HCT116 (cell line): ENCODE measurements around the gene ARHGAP8. TPM values are rescaled to one million over a fixed set of nuclear protein-coding genes. Genes with fewer than 3 reads are reported as not detected.

Source experiments
- ATAC-seq: fragments of 200-7000 bp; cut with Tn5 transposase; 2 replicates; pipeline ENCODE4 v1.9.1; 2020; ENCODE audit warnings: mild to moderate bottlenecking, moderate library complexity
- BruUV-seq: library from RNA; stranded (reverse); fragments of 400-500 nt; replicated peaks from 2 replicates; lab custom pipeline; 2021; lab: Mats Ljungman, UMichigan
- CTCF ChIA-PET: fragments of 300-600 bp; sonication (Branson Sonifier 250); formaldehyde crosslinking; loops from one replicate; lab custom pipeline; 2021; ENCODE audit warnings: antibody characterized with exemption; lab: Charles Lee
- POLR2A ChIA-PET: fragments of 300-600, 350-600 bp; sonication (Branson Sonifier 250); formaldehyde crosslinking; loops from one replicate; lab custom pipeline; 2021; ENCODE audit warnings: antibody characterized with exemption; lab: Charles Lee
- RAD21 ChIA-PET, 2 experiments: fragments of 300-600 bp; sonication (Branson Sonifier 250); formaldehyde crosslinking; loops; one replicate each; lab custom pipeline; 2023; ENCODE audit warnings: low total read pairs in 2 of 2; ENCODE audit not compliant: uncharacterized antibody in 2 of 2, unreplicated experiment in 2 of 2, low non-redundant PET in 1 of 2; lab: Charles Lee
- DNase-seq: peaks from one replicate; pipeline ENCODE4 v3.0.0-alpha.2; 2010; ENCODE audit warnings: low read depth, low spot score
- H2AFZ ChIP-seq: fragments of 200-600 bp; shearing (Covaris generic), sonication (generic); 2 replicates; pipeline ENCODE4 v1.6.1; 2017; ENCODE audit warnings: low read depth, mixed run types, mixed read lengths, antibody characterized with exemption, low read length; ENCODE audit not compliant: poor library complexity, severe bottlenecking
- H3K27ac ChIP-seq: 2 replicates; pipeline ENCODE4 v1.5.1; 2012; ENCODE audit warnings: low read depth, low read length
- H3K27me3 ChIP-seq: fragments of 200-600 bp; sonication (generic); 2 replicates; pipeline ENCODE4 v1.6.1; 2016; ENCODE audit warnings: mixed run types, low read length, mixed read lengths; ENCODE audit not compliant: insufficient read depth
- H3K36me3 ChIP-seq, 2 experiments: fragments of 200-500 bp in 1 of 2; fragments of 200-600 bp in 1 of 2; sonication (Bioruptor generic) in 1 of 2; sonication (generic) in 1 of 2; 2 replicates each; pipeline versions ENCODE4 v1.5.1 to v1.6.1; 2014 to 2016; ENCODE audit warnings: low read length in 2 of 2, inconsistent platforms in 1 of 2, mixed read lengths in 1 of 2, mixed run types in 1 of 2; ENCODE audit not compliant: insufficient read depth in 2 of 2, control insufficient read depth in 1 of 2
- H3K4me1 ChIP-seq, 2 experiments: fragments of 200-600 bp in 1 of 2; sonication (generic) in 1 of 2; 2 replicates each; pipeline versions ENCODE4 v1.5.1 to v1.6.1; 2012 to 2017; ENCODE audit warnings: low read length in 2 of 2, inconsistent platforms in 1 of 2, mild to moderate bottlenecking in 1 of 2, mixed read lengths in 1 of 2, mixed run types in 1 of 2, moderate library complexity in 1 of 2; ENCODE audit not compliant: insufficient read depth in 2 of 2, control insufficient read depth in 1 of 2
- H3K4me2 ChIP-seq: fragments of 200-600 bp; sonication (generic); 2 replicates; pipeline ENCODE4 v1.6.1; 2017; ENCODE audit warnings: mixed run types, low read length, mixed read lengths
- H3K4me3 ChIP-seq, 2 experiments: fragments of 200-600 bp in 1 of 2; sonication (generic) in 1 of 2; replicated peaks in 1 of 2; 2 replicates each; pipeline ENCODE4 v1.5.1; 2011 to 2016; ENCODE audit warnings: low read length in 2 of 2, control low read depth in 1 of 2, low read depth in 1 of 2, mild to moderate bottlenecking in 1 of 2, mixed read lengths in 1 of 2, mixed run types in 1 of 2
- H3K79me2 ChIP-seq: fragments of 200-600 bp; sonication (generic); 2 replicates; pipeline ENCODE4 v1.6.1; 2017; ENCODE audit warnings: mild to moderate bottlenecking, mixed run types, low read length, moderate library complexity, mixed read lengths; ENCODE audit not compliant: insufficient read depth
- H3K9ac ChIP-seq: fragments of 200-600 bp; sonication (generic); 2 replicates; pipeline ENCODE4 v1.6.1; 2016; ENCODE audit warnings: low read length, mixed read lengths
- H3K9me2 ChIP-seq: fragments of 200-600 bp; sonication (generic), shearing (Covaris generic); 2 replicates; pipeline ENCODE4 v1.6.1; 2017; ENCODE audit warnings: mixed run types, mild to moderate bottlenecking, moderate library complexity; ENCODE audit not compliant: insufficient read depth
- H3K9me3 ChIP-seq, 2 experiments: fragments of 200-500 bp in 1 of 2; fragments of 200-600 bp in 1 of 2; sonication (Bioruptor generic) in 1 of 2; sonication (generic) in 1 of 2; 2 replicates each; pipeline ENCODE4 v1.6.1; 2014 to 2017; ENCODE audit warnings: low read length in 2 of 2, mixed read lengths in 2 of 2, inconsistent platforms in 1 of 2, low read depth in 1 of 2, mild to moderate bottlenecking in 1 of 2, mixed run types in 1 of 2, moderate library complexity in 1 of 2; ENCODE audit not compliant: control insufficient read depth in 1 of 2, insufficient read depth in 1 of 2
- H4K20me1 ChIP-seq: fragments of 200-600 bp; sonication (generic), shearing (Covaris generic); 2 replicates; pipeline ENCODE4 v1.6.1; 2017; ENCODE audit warnings: mixed run types, mild to moderate bottlenecking, moderate library complexity; ENCODE audit not compliant: insufficient read depth
- CEBPB ChIP-seq: IDR thresholded peaks from 2 replicates; pipeline ENCODE4 v1.6.1; 2012; ENCODE audit warnings: low read depth
- CTCF ChIP-seq, 3 experiments: fragments of 200-600 bp in 1 of 3; sonication (generic) in 1 of 3; IDR thresholded peaks in 2 of 3; conservative IDR thresholded peaks in 1 of 3; 2 replicates each; pipeline ENCODE4 v1.5.1; 2012 to 2017; ENCODE audit warnings: low read depth in 2 of 3, low read length in 2 of 3, antibody characterized with exemption in 1 of 3, borderline replicate concordance in 1 of 3, control low read depth in 1 of 3, mild to moderate bottlenecking in 1 of 3, mixed read lengths in 1 of 3, mixed run types in 1 of 3, moderate library complexity in 1 of 3; ENCODE audit not compliant: insufficient read depth in 1 of 3
- ELF1 ChIP-seq: IDR thresholded peaks from 2 replicates; pipeline ENCODE4 v1.6.1; 2012; ENCODE audit warnings: low read depth, borderline replicate concordance
- EZH2phosphoT487 ChIP-seq: fragments of 200-600 bp; IDR thresholded peaks from 2 replicates; pipeline ENCODE4 v1.6.1; 2018; ENCODE audit warnings: antibody characterized with exemption, borderline replicate concordance
- JUND ChIP-seq: IDR thresholded peaks from 2 replicates; pipeline ENCODE4 v1.6.1; 2012
- MAX ChIP-seq: IDR thresholded peaks from 2 replicates; pipeline ENCODE4 v1.6.1; 2012
- POLR2A ChIP-seq: IDR thresholded peaks from 2 replicates; pipeline ENCODE4 v1.7.0; 2011; ENCODE audit warnings: borderline replicate concordance; ENCODE audit not compliant: insufficient read depth, insufficient read length; ENCODE audit errors: extremely low read depth
- SIN3A ChIP-seq: IDR thresholded peaks from 2 replicates; pipeline ENCODE4 v1.6.1; 2012; ENCODE audit warnings: low read depth
- TCF7L2 ChIP-seq: IDR thresholded peaks from 2 replicates; pipeline ENCODE4 v1.7.0; 2011; ENCODE audit warnings: borderline replicate concordance, inconsistent platforms; ENCODE audit not compliant: insufficient read depth, insufficient read length; ENCODE audit errors: extremely low read depth
- YY1 ChIP-seq: IDR thresholded peaks from 2 replicates; pipeline ENCODE4 v1.6.1; 2011; ENCODE audit warnings: low read length, low read depth, moderate library complexity, mild to moderate bottlenecking; ENCODE audit not compliant: insufficient replicate concordance; ENCODE audit errors: extremely low read depth
- ZNF274 ChIP-seq: fragments of 200-500 bp; sonication (Bioruptor generic); IDR thresholded peaks from 2 replicates; pipeline ENCODE4 v1.6.1; 2014; ENCODE audit warnings: mild to moderate bottlenecking, low read depth, low read length, inconsistent platforms
- intact Hi-C: fragments of 100-400 bp; cut with micrococcal nuclease; formaldehyde crosslinking; loops from 2 replicates; pipeline ENCODE4 v1.10.0; 2022
- total RNA-seq: library from RNA; stranded (reverse); gene quantifications from one replicate; pipeline ENCODE4 v1.2.1, GENCODE V29; 2021; ENCODE audit not compliant: unreplicated experiment
- TF ChIP-seq, protein P1 (sequence below): IDR thresholded peaks from 2 replicates; pipeline ENCODE4 v1.6.1; 2011; ENCODE audit warnings: mild to moderate bottlenecking, low read length, moderate library complexity; ENCODE audit not compliant: insufficient replicate concordance; ENCODE audit errors: extremely low read depth
- TF ChIP-seq, protein P2 (sequence below): IDR thresholded peaks from 2 replicates; pipeline ENCODE4 v1.6.1; 2012

ARHGAP8 gene
- total RNA-seq, 1 experiment from 2014 or later, result 67.5 TPM

GRCh38 chr22:44750481-44750880 is 1.9 kb upstream of the ARHGAP8 start:
- TF ChIP-seq ZNF274, result no peak

GRCh38 chr22:44753189-44754042 is 1.0 kb downstream of the ARHGAP8 start:
- Histone ChIP-seq H3K4me1 (peaks cover 63 to 76% of the 10 kb centered on the region in 2 experiments), H3K79me2 (peaks cover 58% of the 10 kb centered on the region), H3K9me3 (no peaks in the 10 kb centered on the region), H3K27me3 (no peaks in the 10 kb centered on the region), H3K27ac (peak overlapping the region; percentile 76), H4K20me1 (peaks cover 7% of the 10 kb centered on the region; the same call in 1 of the 2 replicates), H3K4me2 (peak overlapping the region; percentile 93), H3K9me2 (no peaks in the 10 kb centered on the region), H3K36me3 (no peaks in the 10 kb centered on the region), H3K4me3 (peak overlapping the region; percentile 89 to 97), H3K9ac (peak overlapping the region; percentile 94), H2AFZ (no peak overlapping the region)
- no TSS peak for BruUV-seq
- POLR2A ChIA-PET, result interaction anchor here (1.4 kb wide), 1 partner anchor 9 kb away, joined by 5 read pairs; no protein-coding TSS in a partner anchor
- intact Hi-C loops, result no loop called here
- ATAC-seq, result peak; percentile 17
- RAD21 ChIA-PET, result no interaction called here
- CTCF ChIA-PET, result no interaction called here
- DNase-seq, result no peak
- TF ChIP-seq EZH2phosphoT487 (no peak), POLR2A (no peak), JUND (no peak), CEBPB (no peak), ZNF274 (no peak), ELF1 (no peak), SIN3A (no peak), TCF7L2 (no peak), YY1 (no peak), CTCF (IDR thresholded peaks at IDR 0.05 in 2 of 3, conservative IDR thresholded peaks at IDR 0.05 in 1 of 3; ENCODE audit: borderline replicate concordance in 1 of 3, insufficient read depth in 1 of 3, low read depth in 2 of 3, low read length in 2 of 3) (no peak), MAX (no peak)
- TF ChIP-seq, protein P1, sequence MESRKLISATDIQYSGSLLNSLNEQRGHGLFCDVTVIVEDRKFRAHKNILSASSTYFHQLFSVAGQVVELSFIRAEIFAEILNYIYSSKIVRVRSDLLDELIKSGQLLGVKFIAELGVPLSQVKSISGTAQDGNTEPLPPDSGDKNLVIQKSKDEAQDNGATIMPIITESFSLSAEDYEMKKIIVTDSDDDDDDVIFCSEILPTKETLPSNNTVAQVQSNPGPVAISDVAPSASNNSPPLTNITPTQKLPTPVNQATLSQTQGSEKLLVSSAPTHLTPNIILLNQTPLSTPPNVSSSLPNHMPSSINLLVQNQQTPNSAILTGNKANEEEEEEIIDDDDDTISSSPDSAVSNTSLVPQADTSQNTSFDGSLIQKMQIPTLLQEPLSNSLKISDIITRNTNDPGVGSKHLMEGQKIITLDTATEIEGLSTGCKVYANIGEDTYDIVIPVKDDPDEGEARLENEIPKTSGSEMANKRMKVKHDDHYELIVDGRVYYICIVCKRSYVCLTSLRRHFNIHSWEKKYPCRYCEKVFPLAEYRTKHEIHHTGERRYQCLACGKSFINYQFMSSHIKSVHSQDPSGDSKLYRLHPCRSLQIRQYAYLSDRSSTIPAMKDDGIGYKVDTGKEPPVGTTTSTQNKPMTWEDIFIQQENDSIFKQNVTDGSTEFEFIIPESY, result no peak
- TF ChIP-seq, protein P2, sequence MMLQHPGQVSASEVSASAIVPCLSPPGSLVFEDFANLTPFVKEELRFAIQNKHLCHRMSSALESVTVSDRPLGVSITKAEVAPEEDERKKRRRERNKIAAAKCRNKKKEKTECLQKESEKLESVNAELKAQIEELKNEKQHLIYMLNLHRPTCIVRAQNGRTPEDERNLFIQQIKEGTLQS, result no peak

More at GRCh38 chr22:44750481-44750880, 1.9 kb upstream of the ARHGAP8 start:
- no peak overlapping the region for H3K9ac ChIP-seq
- no peak overlapping the region for H2AFZ ChIP-seq
- no peaks in the 10 kb centered on the region for H3K36me3 ChIP-seq
- ChIA-PET POLR2A (no interaction called here), CTCF (interaction anchor here (1.5 kb wide), 1 partner anchor 66 kb away, joined by 6 read pairs; no protein-coding TSS in a partner anchor), RAD21 (no interaction called here)
- DNase-seq (no peak), ATAC-seq (no peak)
- intact Hi-C loops, result no loop called here
- no peaks in the 10 kb centered on the region for H3K9me2 ChIP-seq
- H3K9me3 ChIP-seq, result no peaks in the 10 kb centered on the region
- no peak overlapping the region for H3K4me2 ChIP-seq
- H3K79me2 ChIP-seq, result peaks cover 30% of the 10 kb centered on the region
- no peak overlapping the region for H3K27ac ChIP-seq
- H3K4me1 ChIP-seq, result peaks cover 36 to 65% of the 10 kb centered on the region in 2 experiments
- H4K20me1 ChIP-seq, result peaks cover 3% of the 10 kb centered on the region; the same call in 1 of the 2 replicates
- BruUV-seq, result no TSS peak
- no peaks in the 10 kb centered on the region for H3K27me3 ChIP-seq
- H3K4me3 ChIP-seq, result no peak overlapping the region
